ENCODE data around the gene RAB6C.
"Not testable (repeated sequence)": the region's sequence is repeated elsewhere in the genome, so short reads cannot be mapped to it uniquely, and the experiment has no call there.

The RAB6C gene

DNA sequence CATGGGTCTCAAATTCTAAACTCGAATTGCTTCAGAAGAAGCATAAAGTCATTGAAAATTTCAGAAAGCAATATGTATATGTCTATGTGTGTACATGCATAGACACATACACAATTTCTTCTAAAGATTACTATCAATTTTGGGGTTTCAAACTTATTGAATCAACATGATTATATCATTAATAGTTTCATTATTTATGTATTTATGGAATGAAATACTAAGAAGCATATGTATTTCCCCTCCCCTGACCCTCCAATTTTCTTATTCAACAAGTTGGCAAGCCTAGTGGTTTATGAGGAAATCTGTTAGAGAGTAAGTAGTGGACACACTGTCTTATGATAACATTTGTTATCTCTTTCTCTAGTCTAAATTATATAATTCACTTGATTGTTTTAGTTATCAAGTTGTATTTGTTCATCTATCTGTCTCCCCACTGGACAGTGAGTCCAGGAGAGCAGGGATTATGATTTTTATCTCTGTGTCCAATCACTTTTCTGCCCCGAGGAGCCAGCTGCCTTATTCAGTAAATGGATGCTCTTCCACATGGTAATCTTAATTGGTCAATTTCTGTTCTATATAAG lies 17.3 kb downstream of the RAB6C start:
- not testable (repeated sequence) for DNase-seq

DNA sequence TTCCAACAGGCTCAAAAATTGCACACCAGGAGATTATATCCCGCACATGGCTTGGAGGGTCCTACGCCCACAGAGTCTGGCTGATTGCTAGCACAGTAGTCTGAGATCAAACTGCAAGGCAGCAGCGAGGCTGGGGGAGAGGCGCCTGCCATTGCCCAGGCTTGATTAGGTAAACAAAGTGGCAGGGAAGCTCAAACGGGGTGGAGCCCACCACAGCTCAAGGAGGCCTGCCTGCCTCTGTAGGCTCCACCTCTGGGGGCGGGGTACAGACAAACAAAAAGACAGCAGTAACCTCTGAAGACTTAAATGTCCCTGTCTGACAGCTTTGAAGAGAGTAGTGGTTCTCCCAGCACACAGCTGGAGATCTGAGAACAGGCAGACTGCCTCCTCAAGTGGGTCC lies 19.3 kb downstream of the RAB6C start:
- not testable (repeated sequence) for DNase-seq

DNA sequence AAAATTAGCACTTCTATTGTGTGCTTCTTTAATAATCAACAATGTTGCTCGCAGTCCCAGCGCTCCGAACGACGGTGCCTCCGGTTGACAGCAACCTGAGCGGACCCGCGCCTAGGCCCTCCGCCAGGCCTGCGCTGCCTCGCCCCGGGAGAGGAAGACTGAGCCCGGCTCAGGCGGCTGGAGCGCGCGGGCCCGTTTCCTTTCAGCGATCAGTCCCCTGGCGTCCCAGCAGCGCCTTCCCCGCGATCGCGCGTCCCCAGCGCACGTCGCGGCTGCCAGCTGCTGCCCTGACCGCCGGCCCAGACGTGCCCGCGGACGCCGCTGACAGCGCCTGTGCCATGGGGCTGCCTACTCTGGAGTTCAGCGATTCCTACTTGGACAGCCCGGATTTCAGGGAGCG lies 26.4 kb downstream of the RAB6C start:
- not testable (repeated sequence) for DNase-seq

DNA sequence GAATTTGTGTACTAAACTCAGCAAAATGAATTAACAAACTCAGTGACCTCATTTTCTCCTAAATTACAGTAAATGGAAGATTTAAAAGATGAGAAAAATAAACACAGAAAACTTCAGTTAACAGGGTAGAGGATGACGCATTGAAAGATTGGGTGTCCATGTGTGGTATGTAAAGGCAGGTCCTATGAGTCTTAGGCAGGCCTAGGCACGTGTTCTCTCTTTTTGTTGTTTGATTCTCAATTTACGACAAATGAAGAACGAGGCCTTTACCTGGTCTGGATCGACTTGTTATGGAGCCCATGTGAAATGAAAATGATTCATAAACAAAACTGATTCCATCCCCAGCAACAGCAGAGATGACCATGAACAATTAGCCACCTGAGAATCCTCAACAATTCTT lies 37.2 kb downstream of the RAB6C start:
- DNase-seq, result not testable (repeated sequence)

DNA sequence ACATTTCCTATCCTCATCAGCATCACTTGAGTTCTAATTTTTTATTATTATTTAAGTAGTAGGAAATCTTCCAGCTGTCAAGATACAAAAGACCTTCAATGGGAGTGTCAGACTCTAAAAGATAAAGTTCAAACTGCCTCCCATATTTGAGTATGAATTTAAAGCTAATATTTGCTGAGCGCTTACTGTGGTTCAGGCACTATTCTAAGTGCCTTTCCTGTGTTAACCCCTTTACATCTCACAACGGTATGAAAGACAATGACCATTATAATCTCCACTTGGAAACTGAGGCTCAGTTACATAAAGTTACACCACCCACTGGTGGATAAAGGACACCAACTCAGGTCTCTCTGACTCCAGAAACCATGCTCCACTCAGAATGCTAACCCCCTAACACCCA lies 39.9 kb downstream of the RAB6C start:
- no peak for DNase-seq

DNA sequence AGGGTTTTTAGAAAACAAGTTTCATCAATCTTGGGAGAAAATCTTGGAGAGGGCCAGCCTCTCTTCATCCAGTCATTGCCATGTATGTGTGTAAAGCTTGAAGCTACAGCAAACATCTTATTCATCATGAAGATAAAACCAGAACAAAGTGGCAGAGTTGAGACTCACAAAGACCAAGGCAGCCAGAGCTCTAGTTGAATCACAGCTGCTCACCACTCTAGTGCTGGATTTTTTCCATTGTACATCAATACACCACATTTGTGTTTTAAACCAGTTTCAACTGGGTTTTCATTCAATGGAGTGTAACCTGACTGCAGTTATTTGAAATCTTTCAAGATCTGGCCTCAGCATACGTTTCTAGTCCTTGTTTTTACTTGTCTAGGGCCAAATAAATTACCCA lies 40.6 kb downstream of the RAB6C start:
- not testable (repeated sequence) for DNase-seq

DNA sequence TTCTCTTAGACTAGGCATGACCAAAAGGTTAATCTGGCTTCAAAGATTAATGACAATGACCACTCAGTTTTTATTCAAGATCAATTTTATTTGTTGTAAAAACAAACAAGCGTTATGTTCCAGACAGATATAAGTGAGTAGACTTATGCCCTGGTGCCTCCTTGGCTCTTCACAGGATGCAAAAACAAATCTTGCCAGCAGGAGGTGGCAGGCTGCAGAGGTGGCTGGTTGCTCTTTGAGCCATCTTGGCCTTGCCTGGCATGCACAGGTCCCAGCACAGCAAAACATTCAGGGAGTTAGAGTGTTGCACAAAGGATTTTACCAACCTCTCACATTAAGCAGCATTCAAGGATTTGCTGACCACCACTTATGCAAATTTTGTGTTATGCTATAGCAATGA lies 46.5 kb downstream of the RAB6C start:
- not testable (repeated sequence) for DNase-seq
